MM.1S (cell line): ENCODE data around the gene MRPS35.

Experiments
- DNase-seq: peaks from one replicate; pipeline ENCODE4 v3.0.0-alpha.2; 2015
- H2AFZ ChIP-seq: fragments of 300-600 bp; sonication (generic); 2 replicates; pipeline ENCODE4 v1.6.0; 2016; ENCODE audit warnings: antibody characterized with exemption, low read length
- H3F3A ChIP-seq: fragments of 300-600 bp; sonication (generic); 2 replicates; pipeline ENCODE4 v1.6.1; 2016; ENCODE audit warnings: mild to moderate bottlenecking, antibody characterized with exemption, low read length, moderate library complexity, mixed read lengths; ENCODE audit not compliant: insufficient read depth
- H3K27ac ChIP-seq: fragments of 300-600 bp; sonication (generic); 2 replicates; pipeline ENCODE4 v1.5.1; 2016; ENCODE audit warnings: mild to moderate bottlenecking, low read length
- H3K27me3 ChIP-seq: fragments of 300-600 bp; sonication (generic); replicated peaks from 2 replicates; pipeline ENCODE4 v1.6.0; 2016; ENCODE audit warnings: low read length; ENCODE audit not compliant: insufficient read depth
- H3K36me3 ChIP-seq: fragments of 300-600 bp; sonication (generic); replicated peaks from 2 replicates; pipeline ENCODE4 v1.6.1; 2016; ENCODE audit warnings: mild to moderate bottlenecking, low read length, mixed read lengths; ENCODE audit not compliant: insufficient read depth
- H3K4me1 ChIP-seq: fragments of 300-600 bp; sonication (generic); 2 replicates; pipeline ENCODE4 v1.6.1; 2016; ENCODE audit warnings: low read length, mixed read lengths
- H3K4me2 ChIP-seq: fragments of 300-600 bp; sonication (generic); 2 replicates; pipeline ENCODE4 v1.6.0; 2016; ENCODE audit warnings: low read depth, low read length
- H3K4me3 ChIP-seq: fragments of 300-600 bp; sonication (generic); 2 replicates; pipeline ENCODE4 v1.5.1; 2016; ENCODE audit warnings: low read length, mixed read lengths
- H3K79me2 ChIP-seq: fragments of 300-600 bp; sonication (generic); 2 replicates; pipeline ENCODE4 v1.6.1; 2016; ENCODE audit warnings: mixed run types, low read length, mixed read lengths
- H3K9ac ChIP-seq: fragments of 300-600 bp; sonication (generic); 2 replicates; pipeline ENCODE4 v1.6.1; 2016; ENCODE audit warnings: low read length, mixed read lengths
- H3K9me2 ChIP-seq: fragments of 300-600 bp; sonication (generic); replicated peaks from 2 replicates; pipeline ENCODE4 v1.6.1; 2016; ENCODE audit warnings: mild to moderate bottlenecking, low read length, mixed read lengths; ENCODE audit not compliant: insufficient read depth
- H3K9me3 ChIP-seq: fragments of 300-600 bp; sonication (generic); replicated peaks from 2 replicates; pipeline ENCODE4 v1.6.1; 2016; ENCODE audit warnings: mild to moderate bottlenecking, low read length, mixed read lengths; ENCODE audit not compliant: insufficient read depth
- H4K20me1 ChIP-seq: fragments of 300-600 bp; sonication (generic); 2 replicates; pipeline ENCODE4 v1.6.1; 2016; ENCODE audit warnings: mild to moderate bottlenecking, low read length, moderate library complexity, mixed read lengths; ENCODE audit not compliant: insufficient read depth
- EZH2 ChIP-seq: fragments of 300-600 bp; sonication (generic); optimal IDR thresholded peaks from 2 replicates; pipeline ENCODE3; 2017; ENCODE audit warnings: low read depth, mild to moderate bottlenecking, antibody characterized with exemption, low read length, mixed read lengths
- EZH2phosphoT487 ChIP-seq: fragments of 300-600 bp; sonication (generic); IDR thresholded peaks from 2 replicates; pipeline ENCODE4 v1.6.1; 2018; ENCODE audit warnings: antibody characterized with exemption, low read length
- TF ChIP-seq, protein P1 (sequence below): fragments of 300-600 bp; sonication (generic); IDR thresholded peaks from 2 replicates; pipeline ENCODE4 v1.5.1; 2016; ENCODE audit warnings: antibody characterized with exemption, low read length, mixed read lengths

Gene MRPS35

DNA sequence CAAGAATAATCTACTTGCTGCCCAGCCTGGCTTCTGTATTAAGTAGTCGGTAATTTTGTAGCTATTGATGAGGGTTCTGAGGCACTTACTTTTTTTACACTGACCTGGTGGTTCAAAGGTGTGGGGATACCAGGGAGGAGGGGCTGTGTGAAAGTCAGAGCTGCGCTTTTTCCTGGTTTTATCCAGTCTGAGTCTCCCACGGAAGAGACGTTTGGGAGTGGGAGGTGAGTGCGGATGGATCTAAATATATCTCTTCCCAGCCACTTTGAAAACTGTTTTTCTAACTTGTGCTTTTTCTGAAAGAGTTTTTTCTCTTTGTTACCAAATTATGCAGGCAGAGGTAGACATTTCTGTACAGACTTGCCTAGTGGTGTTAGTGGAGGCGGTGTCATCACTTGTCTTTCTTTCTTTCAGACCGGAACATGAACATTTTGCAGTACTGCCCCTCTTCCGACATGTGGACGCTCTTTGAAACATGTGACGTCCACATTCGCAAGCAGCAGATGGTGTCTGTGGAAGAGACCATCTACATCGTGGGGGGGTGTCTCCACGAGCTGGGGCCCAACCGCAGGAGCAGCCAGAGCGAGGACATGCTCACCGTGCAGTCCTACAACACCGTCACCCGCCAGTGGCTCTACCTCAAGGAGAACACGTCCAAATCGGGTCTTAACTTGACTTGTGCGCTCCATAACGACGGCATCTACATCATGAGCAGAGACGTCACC, 86.8 kb downstream of the MRPS35 start:
- no peaks in the 10 kb centered on the region for H3F3A ChIP-seq
- no peak overlapping the region for H3K4me3 ChIP-seq
- TF ChIP-seq EZH2 = no peak
- TF ChIP-seq EZH2phosphoT487 = no peak
- TF ChIP-seq, protein P1, sequence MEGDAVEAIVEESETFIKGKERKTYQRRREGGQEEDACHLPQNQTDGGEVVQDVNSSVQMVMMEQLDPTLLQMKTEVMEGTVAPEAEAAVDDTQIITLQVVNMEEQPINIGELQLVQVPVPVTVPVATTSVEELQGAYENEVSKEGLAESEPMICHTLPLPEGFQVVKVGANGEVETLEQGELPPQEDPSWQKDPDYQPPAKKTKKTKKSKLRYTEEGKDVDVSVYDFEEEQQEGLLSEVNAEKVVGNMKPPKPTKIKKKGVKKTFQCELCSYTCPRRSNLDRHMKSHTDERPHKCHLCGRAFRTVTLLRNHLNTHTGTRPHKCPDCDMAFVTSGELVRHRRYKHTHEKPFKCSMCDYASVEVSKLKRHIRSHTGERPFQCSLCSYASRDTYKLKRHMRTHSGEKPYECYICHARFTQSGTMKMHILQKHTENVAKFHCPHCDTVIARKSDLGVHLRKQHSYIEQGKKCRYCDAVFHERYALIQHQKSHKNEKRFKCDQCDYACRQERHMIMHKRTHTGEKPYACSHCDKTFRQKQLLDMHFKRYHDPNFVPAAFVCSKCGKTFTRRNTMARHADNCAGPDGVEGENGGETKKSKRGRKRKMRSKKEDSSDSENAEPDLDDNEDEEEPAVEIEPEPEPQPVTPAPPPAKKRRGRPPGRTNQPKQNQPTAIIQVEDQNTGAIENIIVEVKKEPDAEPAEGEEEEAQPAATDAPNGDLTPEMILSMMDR = no peak

DNA sequence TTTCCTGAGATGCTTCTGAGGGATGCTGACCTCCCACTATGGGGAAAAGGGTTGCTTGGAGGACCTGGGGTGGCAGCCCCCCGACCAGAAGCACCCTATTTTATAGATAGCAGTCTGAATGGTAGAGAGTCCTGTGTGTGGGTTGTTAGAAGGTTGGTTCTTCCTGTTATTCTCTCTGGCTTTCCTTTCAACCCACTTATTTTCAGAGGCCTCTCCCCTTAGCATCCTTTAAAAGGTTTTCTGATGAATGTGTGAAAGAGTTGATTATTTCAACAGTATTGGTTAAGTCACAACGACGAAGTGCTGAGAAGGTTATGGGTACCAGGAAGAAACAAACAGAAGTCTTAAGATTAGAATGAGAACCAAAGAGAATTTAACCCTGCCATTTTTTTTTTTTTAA, 90.2 kb downstream of the MRPS35 start:
- TF ChIP-seq, protein P1 = no peak
- TF ChIP-seq EZH2phosphoT487 = no peak
- no peak for TF ChIP-seq EZH2
- H2AFZ ChIP-seq = no peak overlapping the region
- H4K20me1 ChIP-seq = no peaks in the 10 kb centered on the region
- H3K9ac ChIP-seq = no peak overlapping the region
- H3K79me2 ChIP-seq = no peaks in the 10 kb centered on the region
- H3K4me1 ChIP-seq = no peaks in the 10 kb centered on the region
- H3K9me3 ChIP-seq = no peaks in the 10 kb centered on the region
- H3K4me3 ChIP-seq = no peak overlapping the region
- DNase-seq = no peak
- no peak overlapping the region for H3K4me2 ChIP-seq
- no peak overlapping the region for H3K27ac ChIP-seq
- no peaks in the 10 kb centered on the region for H3F3A ChIP-seq
- H3K27me3 ChIP-seq = no peaks in the 10 kb centered on the region
- peaks cover 4% of the 10 kb centered on the region; the same call in 1 of the 2 replicates for H3K36me3 ChIP-seq
- H3K9me2 ChIP-seq = no peaks in the 10 kb centered on the region

More for the DNA sequence above, 86.8 kb downstream of the MRPS35 start:
- Histone ChIP-seq H3K9me3 (no peaks in the 10 kb centered on the region), H3K9me2 (no peaks in the 10 kb centered on the region), H3K36me3 (peaks cover 4% of the 10 kb centered on the region; the same call in 1 of the 2 replicates), H3K79me2 (no peaks in the 10 kb centered on the region), H2AFZ (no peak overlapping the region), H3K4me1 (no peaks in the 10 kb centered on the region), H3K27me3 (no peaks in the 10 kb centered on the region), H4K20me1 (no peaks in the 10 kb centered on the region), H3K9ac (no peak overlapping the region), H3K27ac (no peak overlapping the region), H3K4me2 (no peak overlapping the region)
- no peak for DNase-seq

DNA sequence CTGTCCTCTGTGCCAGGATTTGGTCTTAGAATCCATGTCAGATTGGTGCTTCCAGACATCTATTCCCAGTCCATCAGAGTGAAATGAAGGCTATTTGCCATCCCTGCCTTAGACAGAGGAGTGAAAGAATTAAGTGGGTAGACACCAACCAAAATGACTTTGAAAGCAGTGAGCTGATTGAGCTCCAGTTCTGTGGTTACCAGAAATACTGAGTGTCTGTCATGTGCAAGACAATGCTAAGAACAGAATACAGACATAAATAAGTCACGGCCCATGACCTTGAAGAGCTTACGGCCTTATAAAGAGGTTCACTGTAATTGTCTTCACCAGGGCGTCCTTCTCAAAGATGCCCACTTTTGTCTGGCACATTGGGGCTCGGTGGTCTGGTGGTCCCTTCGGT, 91.0 kb downstream of the MRPS35 start:
- Histone ChIP-seq H3K9ac (no peak overlapping the region), H3K4me3 (no peak overlapping the region), H3K27me3 (no peaks in the 10 kb centered on the region), H3K4me1 (no peaks in the 10 kb centered on the region), H3K36me3 (peaks cover 4% of the 10 kb centered on the region; the same call in 1 of the 2 replicates), H3K79me2 (no peaks in the 10 kb centered on the region), H4K20me1 (no peaks in the 10 kb centered on the region), H3K4me2 (no peak overlapping the region), H3K9me3 (no peaks in the 10 kb centered on the region), H2AFZ (no peak overlapping the region), H3F3A (no peaks in the 10 kb centered on the region), H3K27ac (no peak overlapping the region), H3K9me2 (no peaks in the 10 kb centered on the region)
- TF ChIP-seq EZH2 (no peak), EZH2phosphoT487 (no peak)
- TF ChIP-seq, protein P1 = no peak
- no peak for DNase-seq
